Heart right ventricle (tissue), 16 donors: ENCODE data around the gene VRTN. TPM values are rescaled to one million over a fixed set of nuclear protein-coding genes. Genes with fewer than 3 reads are reported as not detected.

ENCODE experiments used
- ATAC-seq, 8 donors: fragments of 200-7000 bp; cut with Tn5 transposase; one replicate each; pipeline ENCODE4 v1.9.1; 2020; ENCODE audit warnings: mild to moderate bottlenecking in 8 of 8, moderate library complexity in 8 of 8, moderate number of reproducible peaks in 1 of 8
- DNase-seq, 2 donors: peaks; one replicate each; pipeline ENCODE4 v3.0.0-alpha.2; 2020
- H3K27ac ChIP-seq, 10 donors: fragments of 200-600 bp; sonication (generic) in 2 of 10; one replicate each; pipeline versions ENCODE4 v1.5.0 to v1.8.0; 2020 to 2022; ENCODE audit warnings: mild to moderate bottlenecking in 3 of 10
- H3K27me3 ChIP-seq, 7 donors: fragments of 200-600 bp; one replicate each; pipeline ENCODE4 v1.8.0; 2021 to 2022; ENCODE audit warnings: mild to moderate bottlenecking in 2 of 7
- H3K36me3 ChIP-seq, 9 donors: fragments of 200-600 bp; sonication (generic) in 1 of 9; one replicate each; pipeline versions ENCODE4 v1.5.0 to v1.8.0; 2020 to 2022; ENCODE audit warnings: mild to moderate bottlenecking in 2 of 9
- H3K4me1 ChIP-seq, 9 donors: fragments of 200-600 bp; sonication (generic) in 1 of 9; one replicate each; pipeline versions ENCODE4 v1.5.0 to v1.8.0; 2020 to 2022; ENCODE audit warnings: mild to moderate bottlenecking in 4 of 9
- H3K4me3 ChIP-seq, 10 donors: fragments of 200-600 bp; sonication (generic) in 2 of 10; one replicate each; pipeline versions ENCODE4 v1.5.0 to v1.8.0; 2020 to 2022; ENCODE audit warnings: mild to moderate bottlenecking in 7 of 10, moderate library complexity in 2 of 10
- H3K9me3 ChIP-seq, 11 donors: fragments of 200-600 bp in 10 of 11; sonication (generic) in 2 of 11; one replicate each; pipeline versions ENCODE4 v1.5.0 to v1.8.0; 2013 to 2022; ENCODE audit warnings: mild to moderate bottlenecking in 2 of 11, control low read depth in 1 of 11, moderate library complexity in 1 of 11
- CTCF ChIP-seq, 9 donors: fragments of 200-600 bp; sonication (generic) in 2 of 9; IDR thresholded peaks; one replicate each; pipeline versions ENCODE4 v1.5.0 to v1.8.0; 2021 to 2022; ENCODE audit warnings: antibody characterized with exemption in 9 of 9, mild to moderate bottlenecking in 5 of 9, moderate library complexity in 1 of 9
- WGBS, 2 donors: extraction: QIAGEN DNeasy Blood & Tissue Kit; methylation state at CpG; one replicate each; pipeline ENCODE4 v1.1.7; 2013; ENCODE audit warnings: inconsistent platforms in 1 of 2; 5-methylcytosine and 5-hydroxymethylcytosine counted together
- intact Hi-C, 10 donors: fragments of 100-400 bp; cut with DNase I; formaldehyde crosslinking; loops; one replicate each; pipeline versions ENCODE4 v1.11.1 to v1.14.2; 2022
- polyA plus RNA-seq, 2 donors: library from polyadenylated mRNA; stranded (reverse); fragments of 200-250 nt; gene quantifications; one replicate each; pipeline ENCODE4 v1.2.3, GENCODE V29; 2013
- total RNA-seq, 10 donors: library from RNA; stranded (reverse); fragmentation: NEBNext Ultra II Directional in 3 of 10; extraction: Animal tissue kit (Norgen Biotek cat#: 25700) in 3 of 10; gene quantifications; one replicate each; pipeline versions ENCODE4 v1.2.1 to v1.2.4, GENCODE V29; 2021 to 2023
- donor health status: Arrhythmogenic right ventricular cardiomyopathy.
- donor health status: ischemic (EF 13 %, LVEDD 7.1; RV severe dilation, severe dysfunction).
- donor health status: healthy with polysubstance abuse.
- donor health status: DM: no; HTN: yes; CAD: no.
- donor health status: DM: no; HTN: no; CAD: no.
- donor health status: ischemic (EF 25% LVEDD 6.9; RV normal size, moderate dysfunction).
- donor health status: ischemic (EF 25% LVEDD 5.7; RV mildly dilated, moderate dysfunction).
- donor health status: healthy.
- donor health status: DM: yes; HTN: yes; CAD: no.
- donor health status: Ischemic cardiomyopathy.
- donor health status: ischemic (EF 35%, LVEDD 5.7; RV mildly dilated, moderate dysfunction).
- donor health status: nonischemic (EF 11% LVEDD 7.7; RV severe dilation, severe dysfunction).
- donor health status: DM: yes; HTN: yes; CAD: no.
- donor health status: PGD.
- donor health status: ischemic (EF 29% LVEDD 5.4; RV normal size, mild dysfunction).
- donor health status: nonischemic (EF 23%, LVEDD 6.1; RV moderate dilation, normal function).

VRTN gene
- total and polyA plus RNA-seq, 12 donors, result not detected

GRCh38 chr14:74358176-74358829 lies 10.0 kb downstream of the VRTN start:
- intact Hi-C loops, result no loop called here
- no peak for ATAC-seq
- Histone ChIP-seq H3K36me3 (no peaks in the 10 kb centered on the region), H3K27me3 (peaks cover 0 to 14% (median 6%) of the 10 kb centered on the region in 7 donors), H3K4me3 (no peak overlapping the region), H3K27ac (no peak overlapping the region), H3K4me1 (peaks cover 0 to 3% (median 0%) of the 10 kb centered on the region in 9 donors), H3K9me3 (no peaks in the 10 kb centered on the region)
- WGBS, 2 donors, result 89 to 93% methylated on average over 17 of the region's 17 CpGs
- DNase-seq, result no peak
- no peak for TF ChIP-seq CTCF (IDR thresholded peaks at IDR 0.05)

GRCh38 chr14:74360163-74360562 lies 11.9 kb downstream of the VRTN start:
- no peak overlapping the region for H3K27ac ChIP-seq
- ATAC-seq (no peak), DNase-seq (no peak)
- peaks cover 0 to 20% (median 0%) of the 10 kb centered on the region in 7 donors for H3K27me3 ChIP-seq
- WGBS, 2 donors, result 60 to 74% methylated on average over 3 of the region's 3 CpGs
- H3K36me3 ChIP-seq, result no peaks in the 10 kb centered on the region
- TF ChIP-seq CTCF (IDR thresholded peaks at IDR 0.05), result no peak
- peaks cover 0 to 3% (median 0%) of the 10 kb centered on the region in 9 donors for H3K4me1 ChIP-seq
- H3K9me3 ChIP-seq, result no peaks in the 10 kb centered on the region
- intact Hi-C loops, result loop anchor here in 7 of 10 donors (2.0 to 10.0 kb wide), 6 partner anchors 117 to 435 kb away; partner anchors contain the start of genes ISCA2 (in 1 of the 7), LTBP2 (in 1 of the 7) and NPC2 (in 1 of the 7)
- H3K4me3 ChIP-seq, result no peak overlapping the region

- intact Hi-C loops, result loop anchor here in 9 of 10 donors (1.0 to 10.0 kb wide), 7 partner anchors 114 to 432 kb away; partner anchors contain the start of genes ISCA2 (in 1 of the 9), LTBP2 (in 1 of the 9) and NPC2 (in 1 of the 9)
- 25 to 27% methylated on average over 12 of the region's 12 CpGs for WGBS, 2 donors
Measured at GRCh38 chr14:74362361-74362915, 14.2 kb downstream of the VRTN start.

More at GRCh38 chr14:74362361-74362915, 14.2 kb downstream of the VRTN start:
- Histone ChIP-seq H3K27me3 (peaks cover 0 to 28% (median 5%) of the 10 kb centered on the region in 7 donors), H3K4me1 (peaks cover 0 to 3% (median 0%) of the 10 kb centered on the region in 9 donors), H3K4me3 (no peak overlapping the region), H3K27ac (no peak overlapping the region), H3K36me3 (no peaks in the 10 kb centered on the region), H3K9me3 (no peaks in the 10 kb centered on the region)
- ATAC-seq, result peak; percentile 74 to 88 (median 80)
- TF ChIP-seq CTCF (IDR thresholded peaks at IDR 0.05), result peak; percentile 88 to 97 (median 92)
- DNase-seq, result peak; percentile 76 to 77
